AG04450 (cell line): Measurements from ENCODE around the gene AADACL3. TPM values are rescaled to one million over a fixed set of nuclear protein-coding genes. Genes with fewer than 3 reads are reported as not detected.

Source experiments
- CTCF ChIA-PET: fragments of 300-600, 350-600 bp; formaldehyde crosslinking; extraction: SDS; loops from one replicate; lab custom pipeline; 2022; ENCODE audit warnings: antibody characterized with exemption, inconsistent platforms; lab: Charles Lee
- POLR2A ChIA-PET: fragments of 350-600 bp; formaldehyde crosslinking; extraction: SDS; loops from one replicate; lab custom pipeline; 2021; ENCODE audit warnings: antibody characterized with exemption, inconsistent platforms; lab: Yijun Ruan, JAX
- DNase-seq: peaks from one replicate; pipeline ENCODE4 v3.0.0-alpha.2; 2011; ENCODE audit warnings: low read depth, low spot score
- H3K27ac ChIP-seq: one replicate; pipeline ENCODE4 v1.5.1; 2012; ENCODE audit warnings: low read depth, low read length, control low read depth
- H3K27me3 ChIP-seq: one replicate; pipeline ENCODE4 v1.6.0; 2012; ENCODE audit warnings: low read length; ENCODE audit not compliant: control insufficient read depth, insufficient read depth
- H3K4me3 ChIP-seq: 2 replicates; pipeline ENCODE4 v1.5.1; 2011; ENCODE audit warnings: mild to moderate bottlenecking, low read depth, low read length, control low read depth
- H3K9me3 ChIP-seq: 2 replicates; pipeline ENCODE4 v1.5.1; 2012; ENCODE audit warnings: low read length; ENCODE audit not compliant: control insufficient read depth, insufficient read depth
- CTCF ChIP-seq: IDR thresholded peaks from 2 replicates; pipeline ENCODE4 v1.5.1; 2011; ENCODE audit warnings: low read depth, low read length, control low read depth, inconsistent platforms
- polyA plus RNA-seq: library from polyadenylated mRNA; depleted of rRNA; stranded (reverse); fragments of >200 nt; gene quantifications from 2 replicates; pipeline ENCODE4 v1.2.3, GENCODE V29; 2011

The AADACL3 gene
- polyA plus RNA-seq, 1 experiment: not detected

DNA sequence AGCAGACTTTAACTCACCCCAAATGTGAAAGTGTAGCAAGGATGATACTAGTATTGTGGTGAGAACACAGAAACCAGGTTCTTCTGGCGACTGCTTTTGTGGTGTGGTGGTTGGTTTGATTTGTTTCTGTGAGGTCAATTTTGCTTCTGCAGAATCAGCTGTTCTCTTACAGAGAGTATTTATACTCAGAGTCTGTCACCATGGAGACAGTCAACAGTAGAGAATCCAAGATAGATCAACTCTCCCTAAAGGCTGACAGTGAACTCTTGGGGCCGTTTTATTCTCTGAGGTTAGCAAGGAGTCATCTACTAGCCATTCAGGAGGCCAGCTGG, 30.0 kb downstream of the AADACL3 start, which contains the start of gene CFAP107:
CFAP107 (plus strand) TSS at position 209 of the 332 bp plus-strand sequence. CDS start 231 bp downstream, outside the sequence.
- H3K9me3 ChIP-seq: peaks cover 10% of the 10 kb centered on the region
- TF ChIP-seq CTCF: no peak
- H3K27ac ChIP-seq: no peak within 1 kb of the TSS
- POLR2A ChIA-PET: no interaction called here
- no peak within 1 kb of the TSS for H3K4me3 ChIP-seq
- CTCF ChIA-PET: no interaction called here
- H3K27me3 ChIP-seq: no peaks in the 10 kb centered on the region
- no peak for DNase-seq

GRCh38 chr1:12748778-12749355, 33.0 kb downstream of the AADACL3 start:
- no peak for DNase-seq
- no peak overlapping the region for H3K4me3 ChIP-seq
- no peaks in the 10 kb centered on the region for H3K27me3 ChIP-seq
- ChIA-PET CTCF (no interaction called here), POLR2A (no interaction called here)
- no peak for TF ChIP-seq CTCF
- no peak overlapping the region for H3K27ac ChIP-seq
- peaks cover 2% of the 10 kb centered on the region; the same call in 1 of the 2 replicates for H3K9me3 ChIP-seq

DNA sequence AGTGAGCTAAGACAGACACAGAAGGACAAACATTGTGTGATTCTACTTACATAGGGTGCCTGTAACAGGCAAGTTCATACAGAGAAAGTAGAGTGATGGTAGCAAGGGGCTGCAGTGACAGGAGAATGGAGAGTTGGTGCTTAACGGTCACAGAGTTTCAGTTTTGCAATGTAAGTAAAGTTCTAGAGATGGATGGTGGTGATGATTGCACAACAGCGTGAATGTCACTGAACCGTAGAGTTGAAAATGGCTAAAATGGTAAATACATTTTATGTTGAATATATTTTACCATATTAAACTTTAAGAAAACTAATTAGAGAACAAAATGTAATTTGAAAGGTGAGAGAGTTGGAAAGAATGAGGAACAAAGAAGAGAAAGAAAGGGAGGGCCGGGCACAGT, 38.8 kb downstream of the AADACL3 start:
- ChIA-PET POLR2A (no interaction called here), CTCF (no interaction called here)
- no peak overlapping the region for H3K4me3 ChIP-seq
- no peak for TF ChIP-seq CTCF
- DNase-seq: no peak
- no peaks in the 10 kb centered on the region for H3K27me3 ChIP-seq
- no peak overlapping the region for H3K27ac ChIP-seq
- peaks cover 16% of the 10 kb centered on the region for H3K9me3 ChIP-seq

- POLR2A ChIA-PET: no interaction called here
- CTCF ChIA-PET: no interaction called here
- no peak for DNase-seq
- Histone ChIP-seq H3K27me3 (no peaks in the 10 kb centered on the region), H3K27ac (no peak overlapping the region), H3K4me3 (no peak overlapping the region), H3K9me3 (peaks cover 27% of the 10 kb centered on the region)
- TF ChIP-seq CTCF: no peak
These were observed 40.4 kb downstream of the AADACL3 start for GRCh38 chr1:12756273-12756672.

DNA sequence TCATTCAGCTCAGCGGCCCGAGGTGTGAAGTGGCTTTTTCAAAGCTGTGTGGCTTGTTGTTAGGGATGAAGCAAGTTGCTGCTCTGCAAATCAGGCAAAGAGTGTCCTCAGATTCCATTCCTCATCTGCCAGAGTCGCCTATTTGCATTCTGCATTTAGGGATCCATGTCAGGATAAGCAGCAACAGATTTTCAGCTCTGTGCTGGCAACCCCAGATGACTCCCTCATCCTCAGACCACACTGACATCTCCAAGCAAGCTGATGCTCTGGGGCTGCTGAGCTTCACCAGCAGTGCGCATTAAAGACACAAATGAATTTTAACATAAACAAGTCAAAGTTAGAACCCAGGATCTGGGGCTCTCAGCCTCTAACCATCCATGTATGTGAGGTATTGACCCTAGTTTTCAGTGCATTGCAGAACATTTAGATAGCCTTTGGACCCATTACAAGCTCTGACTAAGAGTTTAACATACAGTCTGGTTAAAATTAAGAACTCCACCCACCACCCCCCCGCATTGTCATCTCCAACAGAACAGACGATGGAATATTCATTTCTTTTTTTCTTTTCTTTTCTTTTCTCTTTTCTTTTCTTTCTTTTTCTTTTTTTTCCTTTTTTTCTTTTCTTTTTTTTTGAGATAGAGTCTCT, 41.0 kb downstream of the AADACL3 start:
- no peak for TF ChIP-seq CTCF
- ChIA-PET POLR2A (no interaction called here), CTCF (no interaction called here)
- DNase-seq: no peak
- no peaks in the 10 kb centered on the region for H3K27me3 ChIP-seq
- no peak overlapping the region for H3K27ac ChIP-seq
- H3K9me3 ChIP-seq: peaks cover 33% of the 10 kb centered on the region
- no peak overlapping the region for H3K4me3 ChIP-seq
